HepG2 (cell line): Measurements from ENCODE around the gene PPIP5K1. TPM values are rescaled to one million over a fixed set of nuclear protein-coding genes. Genes with fewer than 3 reads are reported as not detected.

Experiments used
- E2F5 ChIP-seq: sonication (generic); formaldehyde crosslinking; conservative IDR thresholded peaks from 2 replicates; pipeline ENCODE4 v1.4.0; 2020; ENCODE audit warnings: missing genetic modification reagents
- GATAD2A ChIP-seq: IDR thresholded peaks from 2 replicates; pipeline ENCODE4 v1.6.1; 2016
- KDM2A ChIP-seq: sonication (generic); formaldehyde crosslinking; IDR thresholded peaks from 2 replicates; pipeline ENCODE4 v1.4.0; 2020; ENCODE audit warnings: low read depth, missing genetic modification reagents, borderline replicate concordance
- LRRFIP1 ChIP-seq: sonication (generic); formaldehyde crosslinking; conservative IDR thresholded peaks from 2 replicates; pipeline ENCODE4 v1.4.0; 2020; ENCODE audit warnings: missing genetic modification reagents
- PHF20 ChIP-seq: sonication (generic); formaldehyde crosslinking; IDR thresholded peaks from 2 replicates; pipeline ENCODE4 v1.5.0; 2020; ENCODE audit warnings: mild to moderate bottlenecking, missing genetic modification reagents
- SKIL ChIP-seq: sonication (generic); formaldehyde crosslinking; IDR thresholded peaks from 2 replicates; pipeline ENCODE4 v1.8.0; 2022; ENCODE audit warnings: missing genetic modification reagents, mild to moderate bottlenecking, moderate library complexity, borderline replicate concordance
- SPEN ChIP-seq: sonication (generic); formaldehyde crosslinking; IDR thresholded peaks from 2 replicates; pipeline ENCODE4 v1.5.1; 2020; ENCODE audit warnings: low read depth, mild to moderate bottlenecking, missing genetic modification reagents
- SRSF1 ChIP-seq: fragments of 200-400 bp; formaldehyde crosslinking; optimal IDR thresholded peaks from 2 replicates; pipeline ENCODE3; 2017; ENCODE audit warnings: mild to moderate bottlenecking, low read depth, low read length, moderate library complexity
- ZHX1 ChIP-seq: sonication (generic); formaldehyde crosslinking; IDR thresholded peaks from 2 replicates; pipeline ENCODE4 v1.8.1; 2022; ENCODE audit warnings: low read depth, mild to moderate bottlenecking, missing genetic modification reagents
- ZNF337 ChIP-seq: sonication (generic); formaldehyde crosslinking; IDR thresholded peaks from 2 replicates; pipeline ENCODE4 v1.5.1; 2020; ENCODE audit warnings: missing genetic modification reagents, low read depth, mild to moderate bottlenecking, borderline replicate concordance
- ZNF33B ChIP-seq: sonication (generic); formaldehyde crosslinking; IDR thresholded peaks from 2 replicates; pipeline ENCODE4 v1.5.1; 2020; ENCODE audit warnings: mild to moderate bottlenecking, missing genetic modification reagents
- ZNF547 ChIP-seq: sonication (generic); formaldehyde crosslinking; IDR thresholded peaks from 2 replicates; pipeline ENCODE4 v1.5.1; 2020; ENCODE audit warnings: mild to moderate bottlenecking, missing genetic modification reagents
- ZNF687 ChIP-seq: sonication (generic); formaldehyde crosslinking; IDR thresholded peaks from 2 replicates; pipeline ENCODE4 v1.5.1; 2020; ENCODE audit warnings: mild to moderate bottlenecking, missing genetic modification reagents, moderate library complexity
- ZNF792 ChIP-seq: IDR thresholded peaks from 2 replicates; pipeline ENCODE4 v1.6.1; 2016
- polyA plus RNA-seq, 8 experiments: library from polyadenylated mRNA; depleted of rRNA in 3 of 8; stranded (reverse) in 7 of 8; unstranded in 1 of 8; fragments of >200 nt; fragmentation: Illumina TruSeq in 4 of 8; extraction: Trizol in 4 of 8; gene quantifications; 2 replicates each; pipeline versions ENCODE4 v1.2.1 to v1.2.3, GENCODE V29; 2011 to 2016; ENCODE audit warnings: low read depth in 4 of 8, missing spikeins in 1 of 8, mixed read lengths in 1 of 8; ENCODE audit not compliant: insufficient read depth in 1 of 8
- total RNA-seq, 5 experiments: library from RNA; depleted of rRNA; stranded (reverse); fragments of >200 nt; fragmentation: Illumina TruSeq; extraction: Trizol; gene quantifications; 2 replicates each; pipeline ENCODE4 v1.2.3, GENCODE V29; 2016; ENCODE audit warnings: low read depth in 1 of 5

Gene PPIP5K1
- total and polyA plus RNA-seq, 2 of the 13 experiments (the other 11 are each of a cell fraction or from before 2014, with no cell fraction given), result 9.9 to 10.9 TPM

GRCh38 chr15:43492673-43493601 is 97.1 kb downstream of the PPIP5K1 start, which contains the start of gene TP53BP1 (continued):
- TF ChIP-seq E2F5 (CRISPR knock-in tag), result 0 out of 2 replicates have a peak, but pooled peaks have one; percentile 12
- peak; percentile 42; the same call in 1 of the 2 replicates for TF ChIP-seq PHF20 (CRISPR knock-in tag)
- TF ChIP-seq SPEN, result 0 out of 2 replicates have a peak, but pooled peaks have one; percentile 18
- peak; percentile 62; the same call in 1 of the 2 replicates for TF ChIP-seq ZNF792 (CRISPR knock-in tag)
- TF ChIP-seq SRSF1, result peak; percentile 22
- peak; percentile 99 for TF ChIP-seq ZHX1
- TF ChIP-seq GATAD2A (CRISPR knock-in tag), result 0 out of 2 replicates have a peak, but pooled peaks have one; percentile 25
- TF ChIP-seq KDM2A (CRISPR knock-in tag), result peak; percentile 66; the same call in 1 of the 2 replicates
- peak; percentile 66 for TF ChIP-seq ZNF687 (CRISPR knock-in tag)
- no peak for TF ChIP-seq SKIL (CRISPR knock-in tag)
- TF ChIP-seq ZNF547 (CRISPR knock-in tag), result 0 out of 2 replicates have a peak, but pooled peaks have one; percentile 25
- no peak for TF ChIP-seq ZNF33B (CRISPR knock-in tag)
- TF ChIP-seq ZNF337 (CRISPR knock-in tag), result 0 out of 2 replicates have a peak, but pooled peaks have one; percentile 21
- no peak for TF ChIP-seq LRRFIP1 (CRISPR knock-in tag)
- TF ChIP-seq, all 625 proteins: peak for 94
